Measurements from ENCODE around the gene CCDC93.

CCDC93 gene

DNA sequence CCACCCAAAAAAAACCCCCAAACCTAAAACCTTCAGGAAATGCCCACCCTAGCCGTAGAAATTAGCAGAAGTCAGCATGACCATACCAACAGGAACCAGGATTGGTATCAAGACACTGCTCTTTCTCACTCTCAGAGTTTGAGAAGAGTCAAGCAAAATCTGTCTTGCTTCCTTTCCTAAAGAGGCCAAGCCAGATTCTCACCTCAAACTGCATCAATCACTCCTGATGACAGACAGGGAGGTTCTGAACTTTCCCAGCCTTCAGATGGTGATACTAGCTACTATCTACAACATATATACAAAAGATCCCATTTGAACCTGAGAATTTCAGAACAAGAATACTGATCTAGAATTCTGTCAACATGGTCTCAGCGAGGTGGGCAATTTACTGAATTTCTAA lies 29.7 kb downstream of the CCDC93 start:
- DNase-seq, result no peak

DNA sequence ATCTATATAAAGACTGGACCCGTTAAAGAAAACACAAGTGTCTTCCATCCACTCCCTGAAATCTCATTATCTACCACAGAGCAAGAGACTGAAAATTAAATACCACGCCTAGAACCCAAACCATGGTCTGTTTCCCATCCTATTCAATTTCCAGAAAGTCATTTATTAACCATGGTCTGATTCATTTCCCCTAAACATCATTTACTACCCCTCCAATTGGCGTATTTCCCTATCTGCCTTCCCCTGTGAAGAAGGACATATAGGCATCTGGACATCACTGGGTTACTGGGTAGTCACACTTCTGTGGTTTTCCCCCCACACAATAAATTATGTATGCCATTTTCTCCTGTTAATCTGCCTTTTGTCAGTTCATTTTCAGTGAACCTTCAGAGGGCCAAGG lies 30.8 kb downstream of the CCDC93 start:
- no peak for DNase-seq

DNA sequence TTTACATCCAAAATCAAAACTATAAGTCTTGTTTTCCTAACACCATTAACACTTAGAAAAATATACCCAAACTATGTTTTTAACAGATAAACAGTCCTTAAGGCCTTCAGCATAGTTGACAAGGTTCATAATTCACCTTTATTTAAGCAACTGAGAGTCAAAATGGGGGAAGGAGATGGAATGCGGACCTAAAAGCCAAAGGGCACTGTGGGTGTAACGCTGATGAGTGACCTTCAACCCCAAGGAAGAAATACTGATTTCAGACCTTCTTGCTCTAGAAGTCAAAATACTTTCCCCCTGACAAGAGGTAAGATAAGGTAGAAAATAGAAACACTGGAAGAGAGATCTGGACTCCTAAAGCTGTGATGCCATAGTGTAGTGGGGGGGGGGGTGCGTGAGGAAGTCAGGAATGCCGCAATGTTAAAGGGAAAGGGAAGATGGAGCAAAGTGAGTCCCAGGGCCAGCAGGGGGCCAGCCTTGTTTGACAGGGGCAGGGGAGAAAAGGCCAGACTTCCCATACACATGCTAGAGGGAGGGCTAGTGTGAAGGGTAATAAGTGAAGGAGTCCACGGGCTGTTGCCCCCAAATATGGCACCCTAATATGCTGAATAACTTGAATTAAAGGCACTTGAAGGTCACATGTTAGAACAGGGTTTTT lies 31.4 kb downstream of the CCDC93 start:
- DNase-seq, result no peak

DNA sequence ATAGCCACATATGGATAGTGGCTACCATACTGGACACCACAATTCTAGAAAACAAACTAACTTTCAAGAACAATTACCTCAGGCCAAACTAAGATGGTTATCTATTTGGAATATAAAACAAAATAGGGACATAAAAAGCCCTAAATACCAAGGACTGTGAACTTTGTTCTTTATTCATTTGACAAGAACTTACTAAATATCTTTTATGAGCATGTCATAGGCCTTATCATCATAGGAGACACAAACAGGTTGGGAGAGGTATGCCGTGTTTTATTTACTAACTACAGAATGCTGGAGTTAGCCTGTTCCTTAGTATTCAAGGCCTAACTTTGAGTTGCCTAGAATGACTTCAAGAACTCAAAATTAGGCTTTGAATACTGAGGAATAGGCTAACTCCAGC lies 32.1 kb downstream of the CCDC93 start:
- no peak for DNase-seq

DNA sequence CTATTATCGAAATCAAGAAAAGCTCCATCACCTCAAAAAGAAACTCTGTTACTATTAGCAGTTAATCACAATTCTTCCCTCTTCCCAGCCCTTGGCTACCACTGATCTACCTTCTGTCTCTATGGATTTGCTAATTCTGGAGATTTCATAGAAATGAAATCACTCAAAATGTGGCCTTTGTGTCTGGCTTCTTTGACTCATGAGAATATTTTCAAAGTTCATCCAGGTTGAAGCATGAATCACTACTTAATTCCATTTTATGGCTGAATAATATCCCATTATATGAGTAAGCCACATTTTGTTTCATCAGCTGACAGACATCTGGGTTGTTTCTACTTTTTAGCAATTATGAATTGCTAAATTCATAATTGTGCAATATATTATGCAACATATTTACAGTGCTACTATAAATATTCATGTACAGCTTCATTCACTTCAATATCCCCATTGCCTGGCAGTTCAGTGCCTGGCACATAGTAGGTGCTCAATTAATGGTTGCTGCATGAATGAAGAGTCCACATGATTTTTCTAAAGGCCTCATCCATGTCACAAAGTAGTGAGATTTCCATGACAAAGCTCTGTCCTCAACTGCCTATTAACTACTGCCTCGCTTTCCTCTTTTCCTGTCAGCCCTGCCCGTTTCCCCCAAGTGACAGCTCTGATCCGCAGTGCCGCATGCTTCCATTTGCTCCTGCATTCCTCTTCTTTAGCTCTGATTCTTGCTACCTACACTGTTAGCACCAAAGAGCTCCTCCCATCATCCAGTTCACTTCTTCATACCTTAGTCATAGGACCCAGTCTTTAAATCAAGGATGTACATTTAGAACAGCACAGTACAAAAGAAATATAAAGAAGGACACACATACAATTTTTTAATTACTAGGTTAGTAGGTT lies 32.8 kb downstream of the CCDC93 start:
- no peak for DNase-seq

DNA sequence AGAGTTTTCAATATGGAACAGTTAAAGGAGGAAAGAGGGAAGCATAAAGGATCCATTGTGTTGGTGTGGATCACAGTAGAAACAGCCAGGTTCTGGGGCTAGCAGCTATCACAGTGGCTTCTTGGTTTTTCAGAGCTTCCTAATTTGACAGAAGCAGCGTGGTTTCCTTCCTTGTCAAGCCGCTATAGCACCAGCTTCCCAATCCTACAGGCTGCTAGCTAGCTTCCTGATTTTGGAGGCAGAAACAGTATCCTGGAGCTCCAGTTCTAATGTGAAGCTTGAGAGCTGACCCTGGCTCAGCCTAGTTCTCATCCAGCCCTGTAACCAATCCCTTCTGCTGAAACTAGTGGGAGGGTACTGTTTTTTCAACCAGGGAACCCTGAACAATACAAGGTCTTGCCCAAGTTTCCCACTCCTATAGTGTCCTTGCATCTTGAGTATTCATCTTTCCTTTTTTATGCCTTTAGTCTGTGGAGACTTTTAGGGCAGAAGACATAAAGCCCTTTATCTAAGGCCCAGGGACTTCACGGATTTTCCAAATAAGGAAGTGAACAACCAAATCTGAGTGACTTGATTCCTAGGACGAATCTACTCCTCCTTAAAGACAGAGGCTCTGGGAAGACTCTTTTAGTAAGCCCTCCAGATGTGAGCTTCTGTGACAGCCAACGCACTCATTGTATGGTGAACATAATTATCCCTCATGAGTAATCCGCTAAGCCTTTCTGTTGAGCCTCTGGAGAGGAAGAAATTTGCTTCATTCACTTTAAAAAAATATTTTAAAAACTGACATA lies 33.8 kb downstream of the CCDC93 start:
- DNase-seq, result no peak

DNA sequence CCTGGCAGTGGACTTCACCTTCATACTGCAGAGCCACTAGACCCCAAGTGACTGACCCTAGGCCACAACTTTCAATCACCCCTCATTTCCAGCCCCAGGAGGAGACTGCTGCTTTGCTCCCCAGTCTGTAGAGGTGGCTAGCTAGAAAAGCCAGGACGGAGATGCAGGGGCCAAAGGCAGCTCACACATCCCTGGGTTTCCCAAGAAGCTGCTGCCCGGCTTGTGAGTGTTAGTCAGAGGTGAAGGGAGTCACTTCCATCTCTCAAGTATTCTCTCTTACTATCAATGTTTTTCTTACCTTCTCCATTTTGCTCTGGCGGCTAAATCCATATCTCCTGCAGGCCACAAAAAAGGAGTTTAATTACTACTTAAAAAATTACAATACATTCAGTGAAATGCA lies 36.2 kb downstream of the CCDC93 start:
- no peak for DNase-seq

DNA sequence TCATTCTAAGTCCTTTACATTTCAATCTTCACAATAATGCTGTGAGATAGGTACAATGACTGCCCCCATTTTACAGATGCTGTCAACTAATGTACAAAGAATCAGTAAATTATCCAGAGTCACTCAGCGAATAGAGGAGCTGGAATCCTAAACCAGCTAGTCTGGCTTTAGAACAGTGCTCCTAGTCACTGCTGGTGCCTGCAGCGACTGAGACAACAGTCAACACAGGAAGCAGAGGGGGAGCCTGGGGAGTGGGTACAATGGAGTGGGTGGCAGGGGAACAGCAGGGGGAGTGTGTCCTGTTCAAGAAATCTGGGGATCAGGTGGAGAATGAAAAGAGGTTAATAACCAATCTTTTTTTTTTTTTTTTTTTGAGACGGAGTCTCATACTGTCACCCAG lies 37.3 kb downstream of the CCDC93 start:
- no peak for DNase-seq

DNA sequence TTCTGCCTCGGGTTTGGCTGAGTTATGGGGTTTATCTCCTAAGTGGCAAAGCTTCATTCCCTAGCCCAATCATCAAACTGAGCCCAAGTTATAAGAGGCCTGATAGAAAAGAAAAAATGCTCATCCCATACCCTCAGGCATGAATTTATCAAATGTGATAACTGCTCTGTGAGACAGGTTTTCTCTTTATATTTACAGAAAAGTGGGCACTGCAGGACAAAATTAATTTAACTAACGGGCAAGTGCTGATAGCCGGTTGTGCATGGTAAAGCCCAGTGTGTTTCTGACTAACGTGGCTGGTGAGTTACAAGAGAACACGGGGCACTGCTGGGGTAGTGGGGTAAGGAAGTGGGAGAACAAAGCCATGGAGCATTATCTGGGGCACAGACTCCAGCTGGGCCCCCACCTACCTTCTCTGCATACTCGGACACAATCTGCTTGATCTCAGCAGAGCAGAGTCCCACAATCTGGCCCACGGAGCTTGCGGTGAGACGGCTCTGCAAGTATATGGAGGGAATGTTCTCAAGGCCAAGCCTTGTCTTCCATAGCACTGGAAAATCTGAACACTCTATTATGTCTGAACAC lies 40.3 kb downstream of the CCDC93 start:
- DNase-seq, result no peak

DNA sequence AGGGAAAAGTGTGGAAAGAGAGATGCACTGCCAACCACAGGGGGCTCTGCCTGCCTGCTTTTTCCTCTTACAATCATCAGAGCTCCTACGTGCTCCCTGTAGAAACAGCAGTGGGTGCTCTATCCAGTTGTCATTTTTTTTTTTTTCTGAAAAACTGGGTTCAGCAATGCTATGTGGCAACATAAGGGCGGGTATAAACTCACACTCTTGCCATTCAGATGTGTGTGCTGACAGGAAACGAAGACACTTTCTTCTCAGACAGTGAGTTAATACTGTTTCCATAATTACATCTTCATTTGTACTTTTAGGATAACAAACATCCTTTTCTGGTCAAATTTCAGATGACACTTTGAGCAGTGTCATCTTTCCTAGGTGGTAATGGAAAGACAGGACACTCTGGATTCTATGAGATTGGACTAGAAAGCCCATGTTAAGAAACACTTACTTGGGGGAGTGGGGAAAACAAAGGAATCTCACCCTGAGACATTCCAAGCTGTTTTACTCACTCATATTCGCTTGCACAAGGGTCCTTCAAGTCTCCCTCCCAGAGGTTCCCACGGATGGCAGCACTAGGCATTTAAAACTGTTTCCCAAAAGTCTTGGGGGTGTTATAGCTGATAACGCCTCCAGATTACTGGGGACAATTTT lies 41.3 kb downstream of the CCDC93 start:
- DNase-seq, result no peak

DNA sequence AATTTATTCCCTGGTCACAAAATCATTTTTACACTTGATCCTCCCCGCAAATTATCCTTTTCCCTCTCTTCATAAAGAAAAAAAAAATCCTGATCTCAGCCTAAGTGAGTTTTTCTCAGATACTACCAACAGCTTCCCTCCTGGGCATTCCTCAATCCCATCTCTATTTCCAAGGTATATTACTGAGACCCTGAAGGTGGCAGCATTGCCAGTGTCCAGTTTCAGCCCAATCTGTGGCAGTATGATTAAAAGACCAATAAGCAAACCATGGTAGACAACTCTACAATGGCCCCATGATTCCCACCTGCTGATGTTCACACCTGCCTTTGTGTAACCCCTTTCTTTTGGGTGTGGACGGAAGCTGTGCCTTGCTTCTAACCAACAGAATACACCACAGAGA lies 45.1 kb downstream of the CCDC93 start:
- no peak for DNase-seq

DNA sequence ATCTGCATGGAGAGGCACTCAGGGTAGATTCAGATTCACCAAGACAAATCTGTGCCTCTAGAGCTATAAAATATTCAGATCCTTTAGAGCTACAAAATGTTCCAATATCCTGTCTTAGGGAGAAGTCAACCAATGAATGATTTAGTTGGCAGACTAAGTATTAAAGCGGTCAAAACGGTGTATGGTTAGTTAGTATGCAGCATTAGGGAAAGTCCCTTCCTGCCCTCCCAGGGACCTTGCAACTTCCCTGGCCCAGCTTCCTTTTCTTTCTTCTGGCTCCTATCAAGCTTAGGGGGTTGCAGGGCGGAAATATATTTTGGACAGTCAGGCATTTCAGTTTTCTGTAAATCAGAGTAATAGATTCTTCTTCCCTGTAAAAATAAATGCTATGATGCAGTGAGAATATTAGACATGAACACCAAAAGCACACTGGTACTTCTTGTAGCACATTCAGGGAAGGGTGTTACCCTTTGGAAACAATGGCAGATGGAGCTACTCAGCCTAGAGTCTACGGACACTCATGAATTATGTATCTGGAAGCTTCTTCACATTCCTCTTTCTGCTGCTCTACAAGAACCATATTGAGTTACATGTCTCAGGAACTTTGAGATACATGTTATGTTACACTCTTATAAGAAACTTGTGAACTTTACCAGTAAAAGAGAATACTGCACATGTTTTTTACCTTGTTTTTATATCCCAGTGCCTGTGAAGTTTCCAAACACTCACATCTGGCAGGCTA lies 45.7 kb downstream of the CCDC93 start:
- no peak for DNase-seq

DNA sequence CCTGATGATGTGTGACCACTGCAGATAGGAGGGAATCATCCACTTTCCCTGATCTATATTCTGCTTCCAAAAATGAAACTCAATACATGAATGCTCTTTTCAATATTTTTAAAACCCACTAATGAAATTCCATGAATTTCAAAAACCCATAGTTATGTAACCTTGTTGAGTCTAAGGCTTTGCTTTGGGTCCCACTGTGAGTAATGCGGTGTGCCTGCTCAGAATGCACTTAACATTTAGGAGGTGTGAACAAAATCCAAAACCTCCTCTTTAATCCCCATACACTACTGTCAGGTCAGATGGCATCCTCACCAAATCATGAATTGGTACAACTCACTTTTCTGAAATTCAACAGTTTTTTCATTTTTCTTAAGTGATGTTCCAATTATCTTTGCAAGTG lies 50.4 kb downstream of the CCDC93 start:
- DNase-seq, result no peak

DNA sequence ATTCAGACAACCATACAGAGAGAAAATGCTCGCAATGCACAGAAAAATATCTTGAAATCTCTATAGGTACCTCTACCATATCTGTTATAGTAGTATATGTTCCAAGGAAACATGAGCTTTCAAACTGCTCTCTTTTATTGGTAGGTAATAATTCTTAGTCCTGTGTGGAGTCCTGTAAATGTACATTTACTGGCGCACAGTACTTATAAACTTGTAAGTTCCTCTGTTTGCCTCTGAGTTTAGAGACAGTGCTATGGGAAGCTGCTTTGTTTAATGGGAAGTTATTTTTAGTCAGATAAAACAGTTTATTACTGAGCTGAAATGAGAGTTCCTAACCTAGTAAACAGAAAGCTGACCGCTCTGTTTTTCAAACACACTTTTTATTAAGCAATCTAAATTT lies 52.7 kb downstream of the CCDC93 start:
- no peak for DNase-seq

DNA sequence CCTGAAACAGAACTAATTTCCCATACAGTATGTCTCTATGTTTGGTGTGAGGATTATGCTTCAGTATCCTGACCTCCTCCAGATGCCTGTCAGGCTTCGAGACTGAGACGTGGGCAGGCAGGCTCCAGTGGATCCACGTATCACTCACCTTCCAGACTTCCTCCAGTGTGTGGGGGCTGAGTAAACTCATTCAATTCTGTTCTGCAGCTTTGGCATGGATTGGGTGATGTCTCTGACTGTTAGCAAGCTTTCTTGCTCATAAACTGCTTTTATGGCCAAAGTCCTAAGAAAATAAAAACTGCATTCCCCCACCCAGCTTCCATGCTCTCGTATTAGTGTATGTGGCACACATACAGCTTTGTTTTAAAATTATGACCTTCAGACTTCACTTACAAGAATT lies 53.6 kb downstream of the CCDC93 start:
- no peak for DNase-seq

DNA sequence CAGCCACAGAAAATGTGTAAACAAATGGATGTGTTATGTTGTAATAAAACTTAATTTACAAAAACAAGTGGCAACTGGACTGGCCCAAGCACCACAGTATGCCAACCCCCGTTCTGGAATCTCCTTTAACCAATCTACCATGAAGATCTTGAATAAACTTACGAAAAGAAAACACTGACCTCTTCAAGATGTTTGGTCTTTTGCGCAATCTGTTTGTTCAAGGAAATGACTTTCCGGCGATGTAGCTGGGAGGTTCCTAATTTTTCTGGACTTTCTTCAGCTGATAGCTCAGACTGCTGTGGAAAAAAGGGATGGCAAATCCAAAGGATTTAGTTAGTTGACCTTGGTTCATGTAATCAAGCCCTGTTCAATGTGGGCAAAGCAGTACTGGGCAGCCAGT lies 55.7 kb downstream of the CCDC93 start:
- DNase-seq, result no peak

DNA sequence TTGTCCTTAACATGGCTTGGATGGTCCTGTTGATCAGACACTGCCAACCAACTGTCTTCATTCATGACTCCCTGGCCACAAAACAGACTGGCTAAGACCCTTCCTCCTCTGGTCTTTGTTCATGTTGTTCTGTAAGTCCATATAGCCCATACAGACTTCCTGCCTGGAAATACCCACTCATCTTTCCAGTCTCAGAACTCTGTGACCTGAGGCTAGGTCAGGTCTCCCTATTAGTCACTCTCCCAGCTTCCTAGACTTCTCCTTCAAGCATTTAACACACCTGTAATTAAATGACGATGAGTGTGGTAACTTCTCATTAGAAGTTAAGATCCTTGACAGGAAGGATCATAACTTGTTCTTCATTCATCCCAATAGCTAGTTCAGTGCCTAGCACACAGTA lies 56.3 kb downstream of the CCDC93 start:
- DNase-seq, result no peak

DNA sequence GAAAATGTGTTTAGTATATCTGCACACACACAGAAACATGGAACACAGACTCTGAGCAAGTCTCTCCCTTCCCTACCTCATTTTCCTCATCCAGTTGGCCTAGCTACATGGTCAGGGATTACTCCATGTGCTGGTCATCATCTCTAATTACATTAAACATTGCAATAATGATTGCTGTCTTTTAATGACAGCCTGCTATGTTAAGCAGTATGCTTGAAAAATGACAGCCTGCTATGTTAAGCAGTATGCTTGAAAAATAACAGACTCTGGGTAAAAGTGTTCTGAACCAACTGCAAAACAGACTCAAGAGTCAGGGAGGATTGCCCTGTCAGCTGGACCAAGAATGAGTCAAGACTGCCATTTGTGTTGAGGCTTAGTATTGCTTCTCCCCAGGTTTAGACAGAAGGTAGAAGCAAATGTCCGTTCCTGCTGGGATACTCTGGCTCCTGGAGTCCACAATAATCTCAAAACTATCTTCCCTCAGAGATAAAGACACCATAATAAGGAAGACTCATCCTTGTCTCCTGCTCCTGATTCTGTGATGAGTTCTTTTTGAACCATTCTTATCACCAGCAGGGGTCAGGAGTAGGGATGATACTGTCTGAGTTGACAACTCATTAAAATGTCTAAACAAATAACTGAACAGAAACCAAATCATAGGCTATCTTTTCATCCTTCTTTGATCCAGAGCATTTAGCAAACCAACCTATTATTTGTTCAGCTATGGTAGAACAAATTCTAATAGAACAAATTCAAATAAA lies 57.7 kb downstream of the CCDC93 start:
- DNase-seq, result no peak

DNA sequence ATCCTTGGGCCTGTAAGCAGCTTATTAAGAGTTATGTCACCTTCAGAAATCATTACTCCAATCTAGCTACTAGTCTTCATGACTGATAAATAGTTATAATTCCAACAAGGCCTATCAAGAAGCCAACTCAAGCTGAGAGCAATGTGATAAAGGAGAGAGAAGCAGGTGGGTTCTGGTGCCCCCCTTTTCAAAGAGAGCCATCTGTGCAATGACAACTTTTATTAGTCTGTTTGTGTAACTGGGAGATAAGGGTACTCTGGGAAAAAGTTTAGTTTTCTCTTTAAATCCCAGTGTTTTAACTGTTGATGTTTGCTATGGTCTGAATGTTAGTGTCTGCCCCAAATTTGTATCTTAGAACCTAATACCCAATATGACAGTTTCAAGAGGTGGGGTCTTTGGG lies 60.6 kb downstream of the CCDC93 start:
- DNase-seq, result no peak

DNA sequence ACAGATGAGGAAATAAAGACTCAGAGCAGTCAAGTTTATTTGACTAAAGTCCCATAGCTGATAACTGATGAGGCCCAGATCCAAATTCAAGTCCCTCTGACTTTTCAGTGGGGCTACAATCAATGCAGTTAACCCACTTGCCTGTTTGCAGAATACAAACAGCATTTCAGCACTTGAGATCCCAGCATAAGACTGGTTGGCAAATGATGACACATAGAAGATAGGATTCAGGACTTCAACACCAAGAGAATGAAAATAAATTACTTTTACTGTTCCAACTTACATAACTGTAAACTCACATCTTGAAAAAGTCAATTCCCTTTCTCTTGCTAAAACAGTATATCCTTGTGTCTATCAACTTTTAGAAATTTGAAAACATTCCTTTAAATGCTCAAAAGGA lies 61.2 kb downstream of the CCDC93 start:
- no peak for DNase-seq

DNA sequence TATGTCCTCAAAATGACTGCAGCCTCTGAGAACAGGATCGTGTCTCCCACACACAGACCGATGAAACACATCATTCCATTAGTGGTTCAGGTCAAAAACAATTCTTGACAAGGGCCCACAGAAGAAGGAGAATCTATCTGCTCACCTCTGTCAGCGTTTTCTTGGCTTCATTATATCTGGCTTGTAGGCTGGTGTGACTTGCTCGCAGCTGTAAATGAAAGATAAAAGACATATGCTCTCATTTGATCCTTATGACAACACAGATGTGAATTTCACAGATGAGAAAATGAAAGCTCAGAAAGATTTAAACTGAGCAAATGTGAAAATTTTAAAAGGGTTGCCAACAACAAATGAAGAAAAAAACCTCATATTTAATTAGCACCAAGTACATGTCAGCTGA lies 61.6 kb downstream of the CCDC93 start:
- no peak for DNase-seq

All from right forelimb (tissue), 1 donor.